Stimulated activated CD4-positive, alpha-beta T cell treated with anti-CD3 and anti-CD28 coated beads, Interleukin-12 subunit alpha, Interleukin-12 subunit beta, amount 100 ng/mL, for 24 hours (primary cell): ENCODE measurements around the gene CYP2A6.

Experiments used
- DNase-seq, 2 experiments: peaks; one replicate each; pipeline ENCODE4 v3.0.0-alpha.2; 2020; ENCODE audit warnings: low read depth in 2 of 2

CYP2A6 gene

GRCh38 chr19:40802300-40803169 lies 47.7 kb downstream of the CYP2A6 start:
- no peak for DNase-seq

- DNase-seq: no peak
Measured at GRCh38 chr19:40801426-40802299, 48.6 kb downstream of the CYP2A6 start.

GRCh38 chr19:40800997-40801377 lies 49.3 kb downstream of the CYP2A6 start:
- no peak for DNase-seq

GRCh38 chr19:40800339-40800996 lies 49.8 kb downstream of the CYP2A6 start:
- DNase-seq: no peak

GRCh38 chr19:40799558-40800338 lies 50.5 kb downstream of the CYP2A6 start:
- no peak for DNase-seq

GRCh38 chr19:40798683-40799557 lies 51.3 kb downstream of the CYP2A6 start, which contains the start of gene EGLN2:
Gene EGLN2 (plus strand): TSS chr19:40799191. CDS start chr19:40800573, 1,382 bp downstream.
- DNase-seq: peak; percentile 100

- peak in 1 of 2 experiments; percentile 47 for DNase-seq
Measured at GRCh38 chr19:40797963-40798682, 52.1 kb downstream of the CYP2A6 start.

GRCh38 chr19:40797166-40797962 lies 52.9 kb downstream of the CYP2A6 start:
- no peak for DNase-seq
